Activated effector memory CD4-positive, alpha-beta T cell treated with Interleukin-2 at 50 U/mL for 16 hours (primary cell): ENCODE data around the gene GALNT8.
"Not testable (repeated sequence)": the region's sequence is repeated elsewhere in the genome, so short reads cannot be mapped to it uniquely, and the experiment has no call there.

Source experiments
- DNase-seq: peaks from one replicate; pipeline ENCODE4 v3.0.0-alpha.2; 2020

The GALNT8 gene

GRCh38 chr12:4719821-4720636 is at the start of gene GALNT8:
Gene GALNT8, plus strand, starts transcription at chr12:4720400. Its CDS starts 278 bp downstream, at chr12:4720678.
- no peak for DNase-seq

- no peak for DNase-seq
These were observed 40.5 kb upstream of the GALNT8 start for GRCh38 chr12:4679711-4680110.

- no peak for DNase-seq
These were observed 38.5 kb upstream of the GALNT8 start for GRCh38 chr12:4681732-4682131.

- no peak for DNase-seq
These were observed 34.9 kb upstream of the GALNT8 start for GRCh38 chr12:4685317-4685716.

- DNase-seq = no peak
These were observed 29.4 kb upstream of the GALNT8 start for GRCh38 chr12:4690760-4691159.

- DNase-seq = no peak
These were observed 19.6 kb upstream of the GALNT8 start for GRCh38 chr12:4700621-4701026.

GRCh38 chr12:4701395-4702190 is 18.6 kb upstream of the GALNT8 start:
- no peak for DNase-seq

GRCh38 chr12:4703676-4704075 is 16.5 kb upstream of the GALNT8 start:
- DNase-seq = no peak

- no peak for DNase-seq
These were observed 14.4 kb upstream of the GALNT8 start for GRCh38 chr12:4705824-4706223.

GRCh38 chr12:4707306-4707705 is 12.9 kb upstream of the GALNT8 start:
- DNase-seq = no peak

- no peak for DNase-seq
These were observed 10.1 kb upstream of the GALNT8 start for GRCh38 chr12:4710113-4710512.

GRCh38 chr12:4714879-4715278 is 5.3 kb upstream of the GALNT8 start:
- no peak for DNase-seq

- DNase-seq = no peak
These were observed 2.4 kb upstream of the GALNT8 start for GRCh38 chr12:4717806-4718205.

- DNase-seq = no peak
These were observed 416 bp downstream of the GALNT8 start for GRCh38 chr12:4720637-4720995.

- DNase-seq = not testable (repeated sequence)
These were observed 1.4 kb downstream of the GALNT8 start for GRCh38 chr12:4721587-4721986.

GRCh38 chr12:4723226-4723625 is 3.0 kb downstream of the GALNT8 start:
- no peak for DNase-seq

- no peak for DNase-seq
These were observed 4.9 kb downstream of the GALNT8 start for GRCh38 chr12:4725057-4725456.

GRCh38 chr12:4734625-4735340 is 14.6 kb downstream of the GALNT8 start:
- DNase-seq = no peak

- DNase-seq = no peak
These were observed 15.9 kb downstream of the GALNT8 start for GRCh38 chr12:4736091-4736490.

- DNase-seq = no peak
These were observed 18.3 kb downstream of the GALNT8 start for GRCh38 chr12:4738541-4738940.

GRCh38 chr12:4742416-4742970 is 22.3 kb downstream of the GALNT8 start:
- no peak for DNase-seq

- no peak for DNase-seq
These were observed 22.8 kb downstream of the GALNT8 start for GRCh38 chr12:4743046-4743445.

GRCh38 chr12:4744709-4745108 is 24.5 kb downstream of the GALNT8 start:
- no peak for DNase-seq
